Brain pericyte (primary cell): ENCODE measurements around the gene GTF3C5.
"Not testable (repeated sequence)": the region's sequence is repeated elsewhere in the genome, so short reads cannot be mapped to it uniquely, and the experiment has no call there.

Experiments used
- DNase-seq: peaks from one replicate; pipeline ENCODE4 v3.0.0-alpha.2; 2012; ENCODE audit warnings: low read depth, low spot score

Gene GTF3C5

GRCh38 chr9:133088756-133089155 lies 58.0 kb downstream of the GTF3C5 start:
- DNase-seq: no peak

DNA sequence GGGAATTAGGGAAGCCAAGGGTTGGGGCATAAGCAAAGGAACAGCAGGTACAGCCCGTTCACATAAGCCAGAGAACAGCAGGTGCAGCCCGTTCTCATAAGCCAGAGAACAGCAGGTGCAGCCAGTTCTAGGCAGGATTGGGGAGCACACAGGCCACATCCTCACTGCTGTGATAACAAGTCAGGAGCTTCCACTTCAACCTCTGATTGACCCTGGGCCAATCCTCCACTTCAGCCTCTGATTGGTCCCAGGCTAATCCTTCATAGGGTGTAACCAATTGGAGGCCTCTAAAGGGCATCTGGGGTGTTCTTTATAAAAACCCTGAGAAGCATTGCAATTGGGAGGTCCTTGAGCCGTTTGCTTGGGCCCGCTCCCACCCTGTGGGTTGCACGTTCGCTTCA lies 58.5 kb downstream of the GTF3C5 start:
- DNase-seq: no peak

DNA sequence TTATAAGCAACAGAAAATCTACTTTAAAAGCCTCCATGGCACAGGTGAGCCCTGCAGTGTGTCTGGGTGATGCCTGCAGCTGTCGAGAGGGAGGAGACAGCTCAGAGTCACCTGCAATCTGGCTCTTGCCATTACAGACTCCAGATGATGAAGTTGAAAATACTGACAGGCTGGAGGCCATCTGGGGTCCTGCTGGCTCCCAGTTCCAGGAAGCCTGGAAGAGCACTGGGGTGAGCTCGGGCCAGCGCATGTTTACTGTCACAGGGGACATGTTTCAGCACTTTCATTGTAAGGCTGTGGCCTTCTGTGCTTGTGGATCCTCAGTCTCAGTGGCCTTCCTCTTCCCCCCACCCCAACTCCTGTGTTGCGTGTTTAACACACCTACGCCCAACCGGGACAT lies 59.4 kb downstream of the GTF3C5 start:
- no peak for DNase-seq

DNA sequence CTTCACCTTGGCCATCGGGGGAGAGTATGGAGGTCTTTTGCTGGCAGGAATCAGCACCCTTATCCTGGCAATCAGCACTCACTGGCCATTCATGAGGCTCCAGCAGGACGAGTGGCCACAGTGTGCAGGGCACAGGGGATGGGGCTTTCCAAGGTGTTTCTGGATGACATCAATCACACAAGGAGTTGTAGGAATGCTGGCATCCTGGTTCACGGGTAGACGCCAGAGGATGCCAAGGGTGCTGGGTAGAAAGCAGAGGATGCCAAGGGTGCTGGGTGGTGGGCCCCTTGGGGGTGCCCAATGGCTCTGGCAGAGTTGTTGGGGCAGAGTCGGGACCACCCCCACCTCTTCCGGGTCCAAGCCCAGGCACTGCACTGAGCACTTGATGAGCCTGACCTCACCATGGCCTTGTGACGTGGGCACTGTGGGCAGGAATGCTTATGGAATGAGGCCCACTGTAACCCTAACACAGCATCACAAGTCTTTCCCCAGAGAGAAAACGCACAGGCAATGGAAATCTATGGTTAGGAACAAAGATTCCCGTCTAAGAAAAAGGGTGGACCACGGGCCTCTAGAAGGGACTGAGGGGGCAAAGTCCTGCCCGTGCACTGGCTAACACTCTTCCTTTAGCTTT lies 60.1 kb downstream of the GTF3C5 start:
- no peak for DNase-seq

DNA sequence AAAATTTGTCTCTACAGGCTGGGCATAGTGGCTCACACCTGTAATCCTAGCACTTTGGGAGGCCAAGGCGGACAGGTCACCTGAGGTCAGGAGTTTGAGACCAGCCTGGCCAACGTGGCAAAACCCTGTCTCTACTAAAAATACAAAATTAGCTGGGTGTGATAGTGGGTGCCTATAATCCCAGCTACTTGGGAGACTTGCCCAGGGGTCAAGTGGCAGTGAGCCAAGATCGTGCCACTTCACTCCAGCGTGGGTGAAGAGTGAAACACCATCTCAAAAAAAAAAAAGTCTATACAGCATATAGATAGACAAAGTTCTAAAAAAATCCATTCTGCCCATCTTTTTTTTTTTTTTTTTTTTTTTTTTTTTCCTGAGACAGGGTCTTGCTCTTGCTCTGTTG lies 63.6 kb downstream of the GTF3C5 start:
- DNase-seq: not testable (repeated sequence)

- no peak for DNase-seq
Measured at GRCh38 chr9:133094842-133095393, 64.1 kb downstream of the GTF3C5 start.

DNA sequence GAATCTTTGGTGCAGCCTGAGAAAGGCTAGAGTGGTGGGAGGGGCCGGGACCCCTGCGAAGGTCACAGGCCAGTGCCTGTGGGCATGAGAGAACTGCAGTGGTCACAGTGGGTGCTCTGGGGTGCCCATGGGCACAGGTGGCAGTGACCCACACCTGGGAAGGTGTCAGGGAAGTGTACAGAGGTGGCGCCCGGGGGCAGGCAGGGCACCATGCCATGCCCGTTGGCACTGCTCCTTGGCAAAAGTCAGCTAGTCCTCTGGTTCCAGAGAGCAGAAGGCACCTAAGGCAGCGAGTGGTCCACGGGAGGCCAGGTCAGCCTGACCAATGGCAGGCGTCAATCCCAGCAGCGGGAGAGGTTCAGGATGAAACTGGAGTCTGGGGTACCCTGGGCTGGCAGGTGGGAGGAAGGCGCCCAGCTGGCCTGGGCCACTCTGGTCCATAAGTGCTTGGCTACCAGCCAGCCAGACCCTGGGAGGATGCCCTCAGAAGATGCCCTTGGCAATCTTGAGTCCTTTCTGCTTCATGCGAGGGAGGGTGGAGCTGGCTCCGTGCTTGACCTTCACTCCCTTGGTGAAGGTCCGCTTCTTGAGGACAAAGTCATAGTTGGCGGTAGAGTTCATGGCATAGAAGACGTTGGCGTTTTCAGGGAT lies 67.4 kb downstream of the GTF3C5 start:
- no peak for DNase-seq

GRCh38 chr9:133098871-133099270 lies 68.1 kb downstream of the GTF3C5 start:
- DNase-seq: no peak

- no peak for DNase-seq
Measured at GRCh38 chr9:133099726-133100505, 69.1 kb downstream of the GTF3C5 start.

DNA sequence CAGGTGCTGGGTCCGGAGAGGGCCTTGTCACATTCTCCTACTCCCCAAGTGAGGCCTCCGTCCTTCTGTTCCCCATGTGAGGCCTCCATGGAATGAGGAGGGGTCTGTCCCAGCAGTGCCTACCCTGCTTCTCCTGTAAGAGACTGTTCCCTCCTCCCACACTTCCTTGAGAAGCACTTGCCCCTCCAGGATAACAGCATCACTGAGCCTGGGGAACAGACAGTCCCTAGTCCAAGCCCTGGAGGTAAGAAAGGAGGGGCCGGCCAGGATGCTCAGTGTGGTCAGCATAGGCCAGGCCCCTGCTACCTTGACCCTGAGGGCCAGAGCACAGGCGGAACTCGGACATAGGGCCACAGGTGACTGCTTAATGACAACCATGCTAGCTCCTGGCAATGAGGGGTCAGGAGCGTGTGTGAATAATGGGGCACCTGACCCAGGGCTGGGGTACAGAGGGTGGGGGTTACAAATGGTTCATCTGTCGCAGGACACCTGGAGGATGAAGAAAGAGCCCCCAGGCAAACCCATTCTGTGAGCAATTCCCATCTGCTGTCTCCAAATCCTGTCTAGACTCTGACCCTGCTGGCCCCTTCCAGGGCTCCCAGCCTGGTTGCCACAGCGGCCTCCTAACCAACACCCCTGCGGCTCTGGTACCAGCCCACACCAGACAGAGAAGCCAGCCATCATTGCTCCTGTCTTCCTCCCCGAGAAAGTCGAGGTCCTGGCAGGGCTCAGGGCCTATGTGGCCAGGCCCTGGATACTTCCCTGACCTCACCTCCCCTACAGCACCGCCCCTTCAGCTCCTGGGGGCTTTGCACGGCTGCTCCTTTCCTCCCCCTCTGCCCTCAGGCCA lies 69.9 kb downstream of the GTF3C5 start:
- DNase-seq: no peak

DNA sequence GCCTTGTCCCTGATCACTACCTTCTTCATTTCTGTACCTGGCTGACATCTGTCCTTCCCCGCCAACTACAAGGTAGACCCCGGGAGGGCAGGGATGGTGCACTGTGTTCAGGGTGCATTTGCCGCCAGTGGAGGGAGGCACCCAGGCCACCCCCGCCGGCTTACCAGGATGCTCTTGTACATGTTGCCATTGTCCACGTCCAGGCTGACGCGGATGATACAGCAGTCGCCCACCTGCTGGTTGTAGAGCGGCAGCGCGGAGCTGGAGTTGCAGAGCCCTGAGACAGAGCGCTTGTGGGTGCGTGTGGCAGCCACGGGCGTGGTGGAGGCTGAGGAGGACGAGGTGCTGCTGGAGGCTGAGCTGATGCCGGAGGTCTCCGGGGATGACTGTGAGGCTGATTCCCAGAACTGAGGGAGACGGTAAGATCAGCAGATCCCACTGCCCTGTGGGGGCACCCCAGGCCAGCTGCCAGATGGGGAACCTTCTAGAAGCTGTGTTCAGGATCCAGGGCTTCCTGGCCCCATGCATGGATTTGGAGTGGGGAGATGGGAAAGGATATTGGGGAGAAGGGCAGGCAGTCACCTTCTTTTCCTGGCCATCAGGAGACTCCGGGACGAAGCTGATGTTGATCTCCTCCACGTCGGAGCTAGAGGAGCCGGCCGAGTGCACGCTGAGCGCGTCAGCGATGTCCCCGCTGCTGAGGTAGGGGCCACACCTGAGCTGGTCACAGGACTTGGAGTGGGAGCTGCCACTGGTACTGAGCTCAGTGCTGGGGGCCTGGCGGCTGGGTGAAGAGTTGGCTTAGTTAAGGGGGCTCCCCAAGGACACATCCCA lies 70.8 kb downstream of the GTF3C5 start:
- no peak for DNase-seq

GRCh38 chr9:133102190-133103021 lies 71.6 kb downstream of the GTF3C5 start:
- DNase-seq: no peak

DNA sequence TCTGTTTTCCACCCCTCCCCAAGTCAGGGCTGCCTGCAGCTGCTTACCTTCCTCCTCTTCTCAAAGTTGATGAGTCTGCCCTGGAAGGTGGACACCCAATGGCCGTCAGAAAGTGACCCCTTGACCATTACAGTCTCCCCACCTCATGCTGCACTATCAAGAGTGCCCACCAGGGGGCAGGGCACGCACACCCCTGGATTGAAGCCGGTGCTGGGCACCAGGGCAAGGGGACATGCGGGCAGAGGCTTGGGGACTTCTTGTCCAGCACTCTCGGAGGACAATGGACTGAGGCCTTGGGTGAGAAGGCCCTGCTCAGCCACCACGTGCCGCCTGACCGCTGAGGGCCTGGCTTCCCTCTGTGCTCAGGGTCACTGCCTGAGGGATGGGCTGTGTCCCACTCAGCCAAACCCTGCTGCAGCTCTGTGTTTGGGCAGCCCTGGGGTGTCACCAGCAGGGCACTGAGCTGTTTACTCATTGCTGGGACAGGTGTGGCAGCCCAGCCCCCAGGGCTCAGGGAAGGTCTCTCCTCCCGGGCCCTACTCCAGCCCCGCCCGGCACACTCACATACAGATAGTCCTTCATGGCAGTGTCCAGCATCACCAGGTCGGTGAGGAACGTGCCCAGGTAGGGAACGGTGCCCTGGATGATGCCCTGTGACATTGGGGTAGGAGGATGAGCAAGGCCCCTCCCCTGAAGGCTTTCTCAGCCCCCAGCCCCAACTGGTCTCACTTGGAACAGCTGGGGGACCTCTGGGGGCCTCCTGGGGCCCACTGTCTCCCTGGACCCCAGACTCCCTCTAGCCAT lies 72.6 kb downstream of the GTF3C5 start:
- DNase-seq: no peak

- DNase-seq: no peak
Measured at GRCh38 chr9:133103987-133104505, 73.2 kb downstream of the GTF3C5 start.

GRCh38 chr9:133104718-133105460 lies 74.1 kb downstream of the GTF3C5 start:
- no peak for DNase-seq

DNA sequence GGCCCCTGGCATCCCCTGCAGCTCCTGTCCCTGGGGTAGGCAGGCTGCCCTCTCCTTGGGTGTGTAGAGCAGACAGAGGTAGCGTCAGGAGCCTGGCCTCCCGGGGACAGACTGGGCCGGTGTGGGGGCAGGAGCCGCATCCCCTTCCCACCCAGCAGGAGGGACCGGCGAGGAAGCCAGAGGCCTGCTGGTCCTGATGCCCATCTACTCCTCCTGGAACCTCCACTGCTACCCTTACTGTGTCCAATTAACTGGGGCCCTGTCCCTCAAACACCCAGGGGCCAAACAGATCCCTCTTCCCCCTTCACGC lies 74.6 kb downstream of the GTF3C5 start:
- no peak for DNase-seq

- no peak for DNase-seq
Measured at GRCh38 chr9:133106511-133107244, 75.9 kb downstream of the GTF3C5 start.
